Hepatocyte (in vitro differentiated cells): ENCODE measurements around the gene OR52B6. TPM values are rescaled to one million over a fixed set of nuclear protein-coding genes. Genes with fewer than 3 reads are reported as not detected.

Experiments
- DNase-seq: peaks from one replicate; pipeline ENCODE4 v3.0.0-alpha.2; 2016; ENCODE audit warnings: low spot score
- H2AFZ ChIP-seq: fragments of 200-600 bp; sonication (generic); 2 replicates; pipeline ENCODE4 v1.6.0; 2016; ENCODE audit warnings: antibody characterized with exemption, mild to moderate bottlenecking
- H3K27ac ChIP-seq: fragments of 200-600 bp; sonication (generic); 2 replicates; pipeline ENCODE4 v1.5.1; 2016; ENCODE audit warnings: mild to moderate bottlenecking
- H3K27me3 ChIP-seq: fragments of 200-600 bp; sonication (generic); 2 replicates; pipeline ENCODE4 v1.6.1; 2016
- H3K36me3 ChIP-seq: fragments of 200-600 bp; sonication (generic); replicated peaks from 2 replicates; pipeline ENCODE4 v1.5.1; 2016; ENCODE audit warnings: low read depth; ENCODE audit not compliant: insufficient read depth
- H3K4me1 ChIP-seq: fragments of 200-600 bp; sonication (generic); 2 replicates; pipeline ENCODE4 v1.5.1; 2016; ENCODE audit warnings: mild to moderate bottlenecking, moderate library complexity; ENCODE audit not compliant: insufficient read depth
- H3K4me2 ChIP-seq: fragments of 200-600 bp; sonication (generic); 2 replicates; pipeline ENCODE4 v1.6.0; 2016
- H3K4me3 ChIP-seq: fragments of 200-600 bp; sonication (generic); 2 replicates; pipeline ENCODE4 v1.5.1; 2016; ENCODE audit warnings: mild to moderate bottlenecking
- H3K79me2 ChIP-seq: fragments of 200-600 bp; sonication (generic); 2 replicates; pipeline ENCODE4 v1.6.0; 2017; ENCODE audit warnings: mild to moderate bottlenecking
- H3K9me2 ChIP-seq: fragments of 200-600 bp; sonication (generic); replicated peaks from 2 replicates; pipeline ENCODE4 v1.6.0; 2017; ENCODE audit warnings: mild to moderate bottlenecking; ENCODE audit not compliant: insufficient read depth
- H3K9me3 ChIP-seq: fragments of 200-600 bp; sonication (generic); 2 replicates; pipeline ENCODE4 v1.5.1; 2016; ENCODE audit warnings: low read depth, mild to moderate bottlenecking
- H4K20me1 ChIP-seq: fragments of 200-600 bp; sonication (generic); 2 replicates; pipeline ENCODE4 v1.6.0; 2016; ENCODE audit warnings: mild to moderate bottlenecking; ENCODE audit not compliant: insufficient read depth, poor library complexity, severe bottlenecking
- CTCF ChIP-seq: fragments of 200-600 bp; sonication (generic); IDR thresholded peaks from 2 replicates; pipeline ENCODE4 v1.5.1; 2016; ENCODE audit warnings: antibody characterized with exemption, mild to moderate bottlenecking; ENCODE audit not compliant: poor library complexity
- EZH2 ChIP-seq: fragments of 200-600 bp; sonication (generic); IDR thresholded peaks from 2 replicates; pipeline ENCODE4 v1.6.1; 2016; ENCODE audit warnings: antibody characterized with exemption, mild to moderate bottlenecking, borderline replicate concordance
- EZH2phosphoT487 ChIP-seq: fragments of 200-600 bp; sonication (generic); IDR thresholded peaks from one replicate; pipeline ENCODE4 v1.6.1; 2018; ENCODE audit warnings: antibody characterized with exemption, mild to moderate bottlenecking, low read depth, moderate library complexity; ENCODE audit not compliant: unreplicated experiment, severe bottlenecking
- WGBS: methylation state at CpG from one replicate; pipeline ENCODE4 v1.1.6; 2016; ENCODE audit warnings: low lambda C conversion rate; ENCODE audit errors: missing lambda C conversion rate; 5-methylcytosine and 5-hydroxymethylcytosine counted together
- polyA plus RNA-seq: library from polyadenylated mRNA; unstranded; fragments of >200 nt; fragmentation: Nextera tagmentation; extraction: Ambion mirVana; gene quantifications from 2 replicates; pipeline ENCODE4 v1.2.1, GENCODE V29; 2016
- total RNA-seq: library from RNA; depleted of rRNA; stranded (reverse); fragments of >200 nt; gene quantifications from 2 replicates; pipeline ENCODE4 v1.2.3, GENCODE V29; 2014

OR52B6 gene
- total and polyA plus RNA-seq, 2 experiments from 2014 or later, result not detected

GRCh38 chr11:5548440-5548839, 32.2 kb upstream of the OR52B6 start, which contains the start of gene OR52H1:
TSS of gene OR52H1 (minus strand) at chr11:5548540. CDS start at chr11:5545505, 3,035 bp downstream.
- Histone ChIP-seq H2AFZ (no peak within 1 kb of the TSS), H3K4me1 (no peaks in the 10 kb centered on the region), H3K36me3 (no peaks in the 10 kb centered on the region), H4K20me1 (no peaks in the 10 kb centered on the region), H3K9me3 (no peaks in the 10 kb centered on the region), H3K9me2 (no peaks in the 10 kb centered on the region), H3K4me2 (no peak within 1 kb of the TSS), H3K27ac (no peak within 1 kb of the TSS), H3K4me3 (no peak within 1 kb of the TSS), H3K27me3 (no peaks in the 10 kb centered on the region), H3K79me2 (no peaks in the 10 kb centered on the region)
- TF ChIP-seq EZH2phosphoT487 (no peak), CTCF (no peak), EZH2 (no peak)
- DNase-seq, result no peak
- WGBS, result 59% methylated on average over 1 of the region's 1 CpG

- TF ChIP-seq CTCF (no peak), EZH2 (no peak), EZH2phosphoT487 (no peak)
- no peaks in the 10 kb centered on the region for H4K20me1 ChIP-seq
- WGBS, result 74% methylated on average over 5 of the region's 5 CpGs
- no peak overlapping the region for H3K4me2 ChIP-seq
- H3K9me3 ChIP-seq, result no peaks in the 10 kb centered on the region
- no peak overlapping the region for H3K27ac ChIP-seq
- H3K4me3 ChIP-seq, result no peak overlapping the region
- H3K79me2 ChIP-seq, result no peaks in the 10 kb centered on the region
- H3K4me1 ChIP-seq, result no peaks in the 10 kb centered on the region
- no peak overlapping the region for H2AFZ ChIP-seq
- H3K9me2 ChIP-seq, result no peaks in the 10 kb centered on the region
- no peaks in the 10 kb centered on the region for H3K36me3 ChIP-seq
- no peak for DNase-seq
- H3K27me3 ChIP-seq, result no peaks in the 10 kb centered on the region
Observed at GRCh38 chr11:5550440-5551095, 30.1 kb upstream of the OR52B6 start.

GRCh38 chr11:5553343-5553742, 27.3 kb upstream of the OR52B6 start:
- Histone ChIP-seq H3K79me2 (no peaks in the 10 kb centered on the region), H3K36me3 (no peaks in the 10 kb centered on the region), H3K4me1 (no peaks in the 10 kb centered on the region), H3K9me2 (no peaks in the 10 kb centered on the region), H3K27me3 (peaks cover 5% of the 10 kb centered on the region), H4K20me1 (no peaks in the 10 kb centered on the region), H2AFZ (no peak overlapping the region), H3K27ac (no peak overlapping the region), H3K4me2 (no peak overlapping the region), H3K9me3 (no peaks in the 10 kb centered on the region), H3K4me3 (no peak overlapping the region)
- no peak for DNase-seq
- TF ChIP-seq EZH2 (no peak), CTCF (peak; percentile 29)
